ENCODE measurements around the gene PHLPP1.

GRCh38 chr18:62942578-62942977 lies 227.2 kb downstream of the PHLPP1 start:
- no peak for TF ChIP-seq CTCF (IDR thresholded peaks at IDR 0.05 in 4 of 5, conservative IDR thresholded peaks at IDR 0.05 in 1 of 5)
- no peak for TF ChIP-seq POLR2A (IDR thresholded peaks at IDR 0.05)

Data from gastrocnemius medialis (tissue), 4 donors.